Ecto neural progenitor cell (in vitro differentiated cells): ENCODE results near the gene CYSTM1.

ENCODE experiments used
- DNase-seq: peaks from one replicate; pipeline ENCODE4 v3.0.0-alpha.2; 2018; ENCODE audit warnings: low spot score

Gene CYSTM1

GRCh38 chr5:140238756-140239155 is 63.8 kb downstream of the CYSTM1 start:
- no peak for DNase-seq

GRCh38 chr5:140239461-140239860 is 64.5 kb downstream of the CYSTM1 start:
- no peak for DNase-seq

- DNase-seq, result peak; percentile 76
Measured at GRCh38 chr5:140239939-140240700, 65.1 kb downstream of the CYSTM1 start.

- peak; percentile 81 for DNase-seq
Measured at GRCh38 chr5:140240987-140241706, 66.2 kb downstream of the CYSTM1 start.

GRCh38 chr5:140242099-140242498 is 67.1 kb downstream of the CYSTM1 start:
- no peak for DNase-seq

GRCh38 chr5:140242890-140243585 is 68.0 kb downstream of the CYSTM1 start:
- no peak for DNase-seq

GRCh38 chr5:140243706-140244250 is 68.8 kb downstream of the CYSTM1 start:
- DNase-seq, result no peak

GRCh38 chr5:140244525-140245025 is 69.6 kb downstream of the CYSTM1 start:
- DNase-seq, result peak; percentile 91

GRCh38 chr5:140245341-140245740 is 70.4 kb downstream of the CYSTM1 start:
- no peak for DNase-seq

- DNase-seq, result no peak
Measured at GRCh38 chr5:140245926-140246325, 70.9 kb downstream of the CYSTM1 start.

GRCh38 chr5:140246378-140247122 is 71.6 kb downstream of the CYSTM1 start:
- DNase-seq, result no peak

- no peak for DNase-seq
Measured at GRCh38 chr5:140248414-140248813, 73.4 kb downstream of the CYSTM1 start.

GRCh38 chr5:140249536-140249935 is 74.5 kb downstream of the CYSTM1 start:
- no peak for DNase-seq

- DNase-seq, result no peak
Measured at GRCh38 chr5:140250386-140250785, 75.4 kb downstream of the CYSTM1 start.

GRCh38 chr5:140251527-140251973 is 76.6 kb downstream of the CYSTM1 start:
- no peak for DNase-seq

GRCh38 chr5:140252470-140253126 is 77.6 kb downstream of the CYSTM1 start:
- no peak for DNase-seq

- DNase-seq, result no peak
Measured at GRCh38 chr5:140253985-140254384, 79.0 kb downstream of the CYSTM1 start.

GRCh38 chr5:140255460-140256157 is 80.6 kb downstream of the CYSTM1 start:
- DNase-seq, result no peak

GRCh38 chr5:140256726-140257125 is 81.7 kb downstream of the CYSTM1 start:
- no peak for DNase-seq

- DNase-seq, result no peak
Measured at GRCh38 chr5:140258016-140258415, 83.0 kb downstream of the CYSTM1 start.
